SKM-1 treated with dmso at 0.1 percent for 144 hours (cell line): ENCODE measurements around the gene ZNF71.

Experiments used
- DNase-seq: peaks from one replicate; lab custom pipeline; 2025; ENCODE audit not compliant: unreplicated experiment; lab: John Stamatoyannopoulos, UW

ZNF71 gene

GRCh38 chr19:56594783-56595547, at the start of gene ZNF71:
ZNF71 (plus strand) TSS chr19:56595302; CDS start chr19:56601559, 6,257 bp downstream.
- DNase-seq = peak; percentile 26

DNA sequence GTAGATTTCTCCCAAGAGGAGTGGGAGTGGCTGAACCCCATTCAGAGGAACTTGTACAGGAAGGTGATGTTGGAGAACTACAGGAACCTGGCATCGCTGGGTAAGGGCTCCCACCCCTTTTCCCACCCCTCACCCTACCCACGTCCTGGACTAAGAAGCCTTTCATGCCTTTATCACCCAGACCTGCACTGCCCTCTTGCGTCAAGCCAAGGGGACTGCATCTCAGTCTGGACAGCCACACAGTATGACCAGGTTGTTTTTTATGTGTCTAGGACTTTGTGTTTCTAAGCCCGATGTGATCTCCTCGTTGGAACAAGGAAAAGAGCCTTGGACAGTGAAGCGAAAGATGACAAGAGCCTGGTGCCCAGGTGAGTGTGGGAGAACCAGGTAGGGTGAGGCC, 47.6 kb upstream of the ZNF71 start:
- no peak for DNase-seq

DNA sequence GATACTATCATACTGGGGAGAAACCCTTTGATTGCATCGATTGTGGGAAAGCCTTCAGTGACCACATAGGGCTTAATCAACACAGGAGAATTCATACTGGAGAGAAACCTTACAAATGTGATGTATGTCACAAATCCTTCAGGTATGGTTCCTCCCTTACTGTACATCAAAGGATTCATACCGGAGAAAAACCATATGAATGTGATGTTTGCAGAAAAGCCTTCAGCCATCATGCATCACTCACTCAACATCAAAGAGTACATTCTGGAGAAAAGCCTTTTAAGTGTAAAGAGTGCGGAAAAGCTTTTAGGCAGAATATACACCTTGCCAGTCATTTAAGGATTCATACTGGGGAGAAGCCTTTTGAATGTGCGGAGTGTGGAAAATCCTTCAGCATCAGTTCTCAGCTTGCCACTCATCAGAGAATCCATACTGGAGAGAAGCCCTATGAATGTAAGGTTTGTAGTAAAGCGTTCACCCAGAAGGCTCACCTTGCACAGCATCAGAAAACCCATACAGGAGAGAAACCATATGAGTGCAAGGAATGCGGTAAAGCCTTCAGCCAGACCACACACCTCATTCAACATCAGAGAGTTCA, 40.7 kb upstream of the ZNF71 start:
- no peak for DNase-seq

GRCh38 chr19:56562766-56563165, 32.3 kb upstream of the ZNF71 start:
- no peak for DNase-seq

- DNase-seq = peak; percentile 5
Measured at GRCh38 chr19:56566904-56567273, 28.2 kb upstream of the ZNF71 start.

DNA sequence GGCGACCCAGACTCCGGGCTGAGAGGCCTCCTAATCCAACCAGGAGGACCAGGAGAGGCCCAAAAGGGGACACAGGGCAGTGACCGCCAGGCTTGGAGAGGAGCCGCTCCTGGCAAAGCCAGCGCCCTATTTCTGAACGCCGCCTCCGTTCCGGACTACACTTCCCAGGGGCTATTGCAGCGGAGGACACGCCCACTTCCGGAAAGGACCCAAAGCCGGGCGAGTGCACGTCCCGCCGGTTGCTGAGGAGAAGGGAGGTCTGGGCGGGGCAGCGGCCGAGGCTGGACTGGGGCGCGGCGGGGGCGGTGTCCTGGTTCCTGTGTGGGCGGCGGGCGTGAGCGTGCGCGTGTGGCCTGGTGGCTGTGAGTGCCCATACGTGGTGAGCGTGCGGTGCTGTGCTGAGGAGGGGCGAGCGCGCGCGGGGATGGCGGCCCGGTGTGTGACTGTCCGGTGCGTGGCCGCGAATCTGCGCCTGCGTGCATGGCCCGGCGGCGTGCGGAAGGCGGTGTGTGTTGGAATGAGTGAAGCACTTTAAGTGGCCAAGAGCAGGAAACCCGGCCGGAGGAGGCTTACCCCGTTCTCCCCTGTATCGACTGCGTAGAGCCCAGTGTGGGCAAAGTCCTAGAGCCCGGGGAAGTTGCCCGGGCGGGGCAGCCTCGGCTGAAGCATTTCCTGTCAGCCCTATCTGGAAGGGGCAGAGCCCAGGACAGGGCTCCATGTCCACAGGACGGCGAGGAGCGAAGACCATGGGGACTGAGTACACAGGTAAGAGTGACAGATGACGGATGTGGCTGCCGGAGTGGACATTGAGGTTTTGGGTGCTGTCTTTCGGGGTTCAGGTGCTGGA, 27.6 kb upstream of the ZNF71 start, which contains the start of gene ZNF470:
ZNF470 (plus strand) TSS at position 195 of the 847 bp plus-strand sequence. CDS start 2,844 bp downstream, outside the sequence.
- DNase-seq = peak; percentile 55

GRCh38 chr19:56572589-56572988, 22.5 kb upstream of the ZNF71 start:
- DNase-seq = no peak

- DNase-seq = no peak
Measured at GRCh38 chr19:56573914-56574313, 21.2 kb upstream of the ZNF71 start.

GRCh38 chr19:56577719-56578602, 17.1 kb upstream of the ZNF71 start:
- DNase-seq = no peak

DNA sequence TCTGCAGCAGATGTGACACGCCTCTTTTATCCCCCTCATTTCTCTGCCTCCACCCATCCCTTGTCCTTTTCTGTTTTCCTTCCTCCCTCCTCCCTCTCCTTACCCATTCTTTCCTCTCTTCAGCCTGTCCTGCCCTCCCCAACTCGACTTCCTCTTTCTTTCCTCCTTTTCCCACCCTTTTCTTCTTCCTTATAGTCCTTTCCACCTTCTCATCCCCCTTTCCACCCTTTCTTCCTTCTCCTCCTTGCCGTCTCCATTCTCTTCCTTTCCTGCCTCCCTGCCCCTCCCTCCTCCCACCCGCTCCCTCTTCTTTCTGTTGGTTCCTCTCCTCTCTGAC, 688 bp upstream of the ZNF71 start:
- DNase-seq = no peak

- no peak for DNase-seq
Measured at GRCh38 chr19:56595548-56595899, 422 bp downstream of the ZNF71 start.

GRCh38 chr19:56596676-56597075, 1.6 kb downstream of the ZNF71 start:
- no peak for DNase-seq

DNA sequence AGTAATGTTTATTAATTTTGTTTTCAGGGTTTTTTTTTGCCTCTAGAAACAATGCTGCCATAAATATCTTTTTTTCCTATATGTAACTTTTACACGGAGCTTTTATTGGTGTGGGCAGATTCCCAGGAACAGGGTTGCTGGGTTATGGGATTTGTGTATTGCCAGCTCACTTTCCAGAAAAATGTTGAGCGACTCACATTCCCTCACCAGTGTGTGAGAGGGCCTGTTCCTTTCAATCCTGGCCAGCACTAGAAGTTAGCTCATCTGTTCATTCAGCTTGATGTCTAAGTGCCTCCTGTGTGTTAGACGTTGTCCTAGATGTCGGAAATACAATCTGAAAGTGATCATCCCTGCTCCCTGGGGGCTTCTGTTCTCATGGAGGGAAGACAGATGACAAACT, 2.6 kb downstream of the ZNF71 start:
- DNase-seq = no peak

DNA sequence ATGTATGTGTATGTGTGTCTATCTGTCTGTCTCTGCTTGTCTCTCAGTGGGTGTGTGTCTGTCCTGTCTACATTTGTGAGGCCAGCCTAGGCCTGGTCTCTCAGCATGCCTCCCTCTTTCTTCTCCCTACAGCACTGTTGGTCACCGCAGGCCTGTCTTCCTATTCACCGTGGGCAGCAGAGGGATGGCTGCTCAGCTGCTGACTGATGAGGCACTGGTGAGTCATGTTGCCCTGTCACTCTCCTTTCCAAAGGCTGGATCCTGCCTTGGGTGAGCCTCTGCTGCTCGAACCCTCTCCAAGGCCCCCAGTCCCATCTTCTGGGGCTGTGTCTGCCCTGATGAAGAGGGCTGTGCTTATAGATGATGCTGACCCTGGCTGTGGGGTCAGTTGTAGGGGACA, 6.3 kb downstream of the ZNF71 start:
- DNase-seq = no peak

DNA sequence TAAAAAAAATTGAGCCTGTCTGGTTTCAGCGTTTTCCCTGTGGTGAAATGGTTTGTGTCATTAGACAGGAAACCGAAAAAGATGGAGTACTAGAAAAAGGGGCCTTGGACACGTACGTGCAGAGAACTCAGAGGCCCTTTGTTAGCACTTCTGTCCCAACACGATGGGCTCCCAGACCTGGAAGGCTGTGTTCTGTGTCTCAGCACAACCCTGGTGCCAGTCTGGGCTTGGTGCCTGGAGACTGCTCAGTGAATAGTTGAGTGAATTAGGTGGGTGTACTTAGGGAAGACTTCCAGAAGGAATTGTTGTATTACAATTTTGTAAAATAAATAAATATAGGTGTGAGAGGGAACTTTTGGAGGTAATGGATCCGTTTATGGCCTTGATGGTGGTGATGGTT, 8.7 kb downstream of the ZNF71 start:
- no peak for DNase-seq

DNA sequence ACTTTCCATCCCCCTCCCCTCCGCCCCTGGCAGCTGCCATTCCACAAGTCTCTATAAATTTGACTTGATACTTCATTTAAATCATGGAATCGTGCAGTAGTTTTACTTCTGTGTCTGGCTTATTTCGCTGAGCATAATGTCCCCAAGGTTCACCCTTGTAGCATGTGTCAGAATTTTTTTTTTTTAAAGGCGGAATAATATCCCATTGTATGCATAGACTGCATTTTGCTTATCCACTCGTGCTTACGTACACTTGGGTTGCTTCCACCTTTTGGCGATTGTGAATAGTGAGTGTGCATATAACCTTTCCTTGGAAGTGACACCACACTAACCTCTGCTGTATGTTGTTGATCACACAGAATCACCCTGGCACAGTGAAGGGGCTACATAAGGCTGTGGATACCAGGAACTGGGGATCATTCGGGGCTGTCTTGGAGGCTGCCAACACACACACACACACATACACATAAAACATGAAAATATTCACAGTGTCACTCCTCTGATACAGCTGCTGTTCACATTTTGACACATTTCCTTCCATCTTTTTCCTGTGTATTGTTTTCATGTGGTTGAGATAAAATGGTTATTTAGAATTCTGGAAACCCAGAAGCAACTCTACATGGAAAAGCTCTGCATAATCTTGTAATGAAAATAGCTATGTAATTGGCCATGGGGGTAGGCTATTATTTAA, 13.3 kb downstream of the ZNF71 start:
- no peak for DNase-seq

- DNase-seq = no peak
Measured at GRCh38 chr19:56611288-56611687, 16.2 kb downstream of the ZNF71 start.

DNA sequence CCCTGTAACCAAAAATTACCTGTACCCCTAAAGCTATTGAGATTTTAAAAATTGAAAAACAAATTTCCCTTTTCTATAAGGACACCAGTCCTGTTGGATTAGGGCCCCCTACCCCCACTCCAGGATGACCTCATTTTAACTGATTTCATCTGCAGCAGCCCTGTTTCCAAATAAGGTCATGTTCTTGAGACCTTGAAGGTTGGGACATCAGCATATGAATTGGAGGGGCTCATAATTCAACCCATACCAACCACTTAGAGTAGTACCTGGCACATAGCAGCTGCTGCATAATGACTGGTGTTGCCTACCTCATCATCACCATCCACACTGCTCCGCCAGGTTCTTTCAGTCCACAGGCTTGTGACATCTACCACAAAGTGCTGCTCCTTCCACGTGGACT, 17.6 kb downstream of the ZNF71 start:
- DNase-seq = no peak

DNA sequence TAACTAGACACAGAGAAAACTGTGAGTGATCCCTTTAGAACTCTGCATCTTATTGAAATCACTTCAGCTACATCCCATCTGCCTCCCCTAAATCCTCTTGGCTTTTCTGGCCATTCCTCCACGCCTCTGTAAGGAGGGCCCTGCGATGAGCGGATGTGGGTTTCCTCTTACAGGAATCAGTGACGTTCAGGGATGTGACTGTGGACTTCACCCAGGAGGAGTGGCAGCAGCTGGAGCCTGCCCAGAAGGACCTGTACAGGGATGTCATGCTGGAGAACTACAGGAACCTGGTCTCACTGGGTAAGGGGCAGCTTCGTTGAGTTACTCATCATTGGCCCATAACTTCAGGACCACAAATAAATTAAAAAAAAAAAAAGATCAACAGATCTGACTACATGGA, 18.5 kb downstream of the ZNF71 start:
- no peak for DNase-seq

- no peak for DNase-seq
Measured at GRCh38 chr19:56617531-56617930, 22.4 kb downstream of the ZNF71 start.
